ENCODE measurements around the gene METTL9. TPM values are rescaled to one million over a fixed set of nuclear protein-coding genes. Genes with fewer than 3 reads are reported as not detected.

The METTL9 gene
- total and polyA plus RNA-seq, 2 of the 13 experiments (the other 11 are each of a cell fraction or from before 2014, with no cell fraction given), result 123 to 204 TPM

- no peak; the same call in 1 of the 2 replicates for TF ChIP-seq PAWR (CRISPR knock-in tag; IDR thresholded peaks at IDR 0.05; ENCODE audit: borderline replicate concordance)
- TF ChIP-seq ZNF790 (CRISPR knock-in tag; IDR thresholded peaks at IDR 0.05; ENCODE audit: borderline replicate concordance), result peak; percentile 83
- TF ChIP-seq, protein P1, sequence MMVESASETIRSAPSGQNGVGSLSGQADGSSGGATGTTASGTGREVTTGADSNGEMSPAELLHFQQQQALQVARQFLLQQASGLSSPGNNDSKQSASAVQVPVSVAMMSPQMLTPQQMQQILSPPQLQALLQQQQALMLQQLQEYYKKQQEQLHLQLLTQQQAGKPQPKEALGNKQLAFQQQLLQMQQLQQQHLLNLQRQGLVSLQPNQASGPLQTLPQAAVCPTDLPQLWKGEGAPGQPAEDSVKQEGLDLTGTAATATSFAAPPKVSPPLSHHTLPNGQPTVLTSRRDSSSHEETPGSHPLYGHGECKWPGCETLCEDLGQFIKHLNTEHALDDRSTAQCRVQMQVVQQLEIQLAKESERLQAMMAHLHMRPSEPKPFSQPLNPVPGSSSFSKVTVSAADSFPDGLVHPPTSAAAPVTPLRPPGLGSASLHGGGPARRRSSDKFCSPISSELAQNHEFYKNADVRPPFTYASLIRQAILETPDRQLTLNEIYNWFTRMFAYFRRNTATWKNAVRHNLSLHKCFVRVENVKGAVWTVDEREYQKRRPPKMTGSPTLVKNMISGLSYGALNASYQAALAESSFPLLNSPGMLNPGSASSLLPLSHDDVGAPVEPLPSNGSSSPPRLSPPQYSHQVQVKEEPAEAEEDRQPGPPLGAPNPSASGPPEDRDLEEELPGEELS (CRISPR knock-in tag; IDR thresholded peaks at IDR 0.05), result peak; percentile 78
- peak; percentile 99 for TF ChIP-seq ZNF34 (CRISPR knock-in tag; IDR thresholded peaks at IDR 0.05; ENCODE audit: borderline replicate concordance)
- TF ChIP-seq TSC22D2 (CRISPR knock-in tag; IDR thresholded peaks at IDR 0.05; ENCODE audit: borderline replicate concordance), result peak; percentile 98; the same call in 1 of the 2 replicates
- peak; percentile 49; the same call in 1 of the 2 replicates for TF ChIP-seq SIX1 (CRISPR knock-in tag; IDR thresholded peaks at IDR 0.05; ENCODE audit: borderline replicate concordance)
- TF ChIP-seq SNAPC2 (CRISPR knock-in tag; IDR thresholded peaks at IDR 0.05), result peak; percentile 80; the same call in 1 of the 2 replicates
- TF ChIP-seq, protein P2, sequence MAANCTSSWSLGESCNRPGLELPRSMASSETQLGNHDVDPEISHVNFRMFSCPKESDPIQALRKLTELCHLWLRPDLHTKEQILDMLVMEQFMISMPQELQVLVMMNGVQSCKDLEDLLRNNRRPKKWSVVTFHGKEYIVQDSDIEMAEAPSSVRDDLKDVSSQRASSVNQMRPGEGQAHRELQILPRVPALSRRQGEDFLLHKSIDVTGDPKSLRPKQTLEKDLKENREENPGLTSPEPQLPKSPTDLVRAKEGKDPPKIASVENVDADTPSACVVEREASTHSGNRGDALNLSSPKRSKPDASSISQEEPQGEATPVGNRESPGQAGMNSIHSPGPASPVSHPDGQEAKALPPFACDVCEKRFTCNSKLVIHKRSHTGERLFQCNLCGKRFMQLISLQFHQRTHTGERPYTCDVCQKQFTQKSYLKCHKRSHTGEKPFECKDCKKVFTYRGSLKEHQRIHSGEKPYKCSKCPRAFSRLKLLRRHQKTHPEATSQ (CRISPR knock-in tag; IDR thresholded peaks at IDR 0.05; ENCODE audit: borderline replicate concordance), result peak; percentile 95
- TF ChIP-seq ESRRA (CRISPR knock-in tag; IDR thresholded peaks at IDR 0.05; ENCODE audit: low read depth), result peak; percentile 60; the same call in 1 of the 2 replicates
- TF ChIP-seq SAFB2 (CRISPR knock-in tag; IDR thresholded peaks at IDR 0.05; ENCODE audit: borderline replicate concordance, low read depth), result peak; percentile 89
- TF ChIP-seq, protein P3, sequence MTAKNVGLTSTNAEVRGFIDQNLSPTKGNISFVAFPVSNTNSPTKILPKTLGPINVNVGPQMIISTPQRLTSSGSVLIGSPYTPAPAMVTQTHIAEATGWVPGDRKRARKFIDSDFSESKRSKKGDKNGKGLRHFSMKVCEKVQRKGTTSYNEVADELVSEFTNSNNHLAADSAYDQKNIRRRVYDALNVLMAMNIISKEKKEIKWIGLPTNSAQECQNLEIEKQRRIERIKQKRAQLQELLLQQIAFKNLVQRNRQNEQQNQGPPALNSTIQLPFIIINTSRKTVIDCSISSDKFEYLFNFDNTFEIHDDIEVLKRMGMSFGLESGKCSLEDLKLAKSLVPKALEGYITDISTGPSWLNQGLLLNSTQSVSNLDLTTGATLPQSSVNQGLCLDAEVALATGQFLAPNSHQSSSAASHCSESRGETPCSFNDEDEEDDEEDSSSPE (CRISPR knock-in tag; IDR thresholded peaks at IDR 0.05), result no peak; the same call in 1 of the 2 replicates
- no peak for TF ChIP-seq AKNA (CRISPR knock-in tag; IDR thresholded peaks at IDR 0.05; ENCODE audit: borderline replicate concordance)
- no peak for TF ChIP-seq ZNF562 (CRISPR knock-in tag; IDR thresholded peaks at IDR 0.05; ENCODE audit: borderline replicate concordance)
- TF ChIP-seq ZNF564 (CRISPR knock-in tag; IDR thresholded peaks at IDR 0.05), result 0 out of 2 replicates have a peak, but pooled peaks have one; percentile 17
- peak; percentile 80; the same call in 1 of the 2 replicates for TF ChIP-seq CBFB (CRISPR knock-in tag; IDR thresholded peaks at IDR 0.05)
- 0 out of 2 replicates have a peak, but pooled peaks have one; percentile 62 for TF ChIP-seq NR0B2 (CRISPR knock-in tag; IDR thresholded peaks at IDR 0.05)
- no peak; the same call in 1 of the 2 replicates for TF ChIP-seq ADNP (CRISPR knock-in tag; IDR thresholded peaks at IDR 0.05)
Measured at GRCh38 chr16:21554795-21555585, 44.4 kb upstream of the METTL9 start (continued).

Data from HepG2 (cell line).